SK-N-SH (cell line): ENCODE measurements around the gene UTRN. TPM values are rescaled to one million over a fixed set of nuclear protein-coding genes. Genes with fewer than 3 reads are reported as not detected.

ENCODE experiments used
- CTCF ChIA-PET: fragments of 300-600, 350-600 bp; formaldehyde crosslinking; extraction: SDS; loops from one replicate; lab custom pipeline; 2021; lab: Yijun Ruan, JAX
- POLR2A ChIA-PET: fragments of 350-600 bp; sonication (Branson Sonifier 250); formaldehyde crosslinking; extraction: SDS; loops from one replicate; lab custom pipeline; 2020; ENCODE audit warnings: antibody characterized with exemption, inconsistent platforms; lab: Yijun Ruan, JAX
- DNase-seq: peaks from one replicate; pipeline ENCODE4 v3.0.0; 2012
- H2AFZ ChIP-seq: fragments of 200-600 bp; sonication (generic); 2 replicates; pipeline ENCODE4 v1.8.1; 2016; ENCODE audit warnings: antibody characterized with exemption, mild to moderate bottlenecking, low read depth
- H3F3A ChIP-seq: fragments of 200-600 bp; sonication (generic); replicated peaks from 2 replicates; pipeline ENCODE3; 2016; ENCODE audit warnings: antibody characterized with exemption, mild to moderate bottlenecking; ENCODE audit not compliant: insufficient read depth
- H3K27ac ChIP-seq, 2 experiments: fragments of 200-500 bp in 1 of 2; fragments of 200-600 bp in 1 of 2; sonication (Bioruptor generic) in 1 of 2; sonication (generic), shearing (Covaris generic) in 1 of 2; 2 replicates each; pipeline versions ENCODE4 v1.5.1 to v1.6.1; 2014 to 2016; ENCODE audit warnings: low read depth in 2 of 2, inconsistent platforms in 1 of 2, low read length in 1 of 2, mild to moderate bottlenecking in 1 of 2, mixed read lengths in 1 of 2
- H3K27me3 ChIP-seq: fragments of 200-600 bp; sonication (generic), shearing (Covaris generic); 2 replicates; pipeline ENCODE4 v1.6.1; 2016; ENCODE audit warnings: mixed run types; ENCODE audit not compliant: insufficient read depth
- H3K36me3 ChIP-seq, 2 experiments: fragments of 200-500 bp in 1 of 2; fragments of 200-600 bp in 1 of 2; sonication (Bioruptor generic) in 1 of 2; sonication (generic) in 1 of 2; replicated peaks in 1 of 2; 2 replicates each; pipeline versions ENCODE3 to v1.5.1; 2014 to 2016; ENCODE audit warnings: low read length in 1 of 2, mild to moderate bottlenecking in 1 of 2; ENCODE audit not compliant: insufficient read depth in 2 of 2, control insufficient read depth in 1 of 2
- H3K4me1 ChIP-seq, 2 experiments: fragments of 200-500 bp in 1 of 2; fragments of 200-600 bp in 1 of 2; sonication (Bioruptor generic) in 1 of 2; sonication (generic), shearing (Covaris generic) in 1 of 2; 2 replicates each; pipeline versions ENCODE4 v1.5.1 to v1.6.1; 2014 to 2016; ENCODE audit warnings: low read depth in 1 of 2, low read length in 1 of 2, mixed run types in 1 of 2; ENCODE audit not compliant: insufficient read depth in 2 of 2, control insufficient read depth in 1 of 2
- H3K4me2 ChIP-seq: fragments of 200-600 bp; sonication (generic), shearing (Covaris generic); 2 replicates; pipeline ENCODE4 v1.6.1; 2017; ENCODE audit warnings: mixed run types
- H3K4me3 ChIP-seq, 2 experiments: fragments of 200-500 bp in 1 of 2; fragments of 200-600 bp in 1 of 2; sonication (Bioruptor generic) in 1 of 2; sonication (generic), shearing (Covaris generic) in 1 of 2; 2 replicates each; pipeline versions ENCODE4 v1.5.1 to v1.8.1; 2014 to 2016; ENCODE audit warnings: low read depth in 2 of 2, inconsistent platforms in 1 of 2, low read length in 1 of 2, mild to moderate bottlenecking in 1 of 2, mixed read lengths in 1 of 2, moderate library complexity in 1 of 2
- H3K79me2 ChIP-seq: fragments of 200-600 bp; sonication (generic); 2 replicates; pipeline ENCODE4 v1.8.1; 2017; ENCODE audit warnings: mild to moderate bottlenecking; ENCODE audit not compliant: insufficient read depth
- H3K9ac ChIP-seq: fragments of 200-600 bp; sonication (generic); 2 replicates; pipeline ENCODE4 v1.6.1; 2017; ENCODE audit warnings: mixed run types
- H3K9me2 ChIP-seq: fragments of 200-600 bp; sonication (generic); 2 replicates; pipeline ENCODE4 v1.6.1; 2017; ENCODE audit warnings: mixed run types
- H3K9me3 ChIP-seq: fragments of 200-600 bp; sonication (generic); 2 replicates; pipeline ENCODE4 v1.6.1; 2017; ENCODE audit warnings: mixed run types, mild to moderate bottlenecking, moderate library complexity
- H4K20me1 ChIP-seq: fragments of 200-600 bp; sonication (generic); 2 replicates; pipeline ENCODE4 v1.6.1; 2017; ENCODE audit warnings: mild to moderate bottlenecking, mixed run types; ENCODE audit not compliant: insufficient read depth
- CTCF ChIP-seq: fragments of 200-600 bp; sonication (generic); IDR thresholded peaks from 2 replicates; pipeline ENCODE4 v1.6.1; 2017; ENCODE audit warnings: antibody characterized with exemption, mild to moderate bottlenecking, moderate library complexity
- EZH2phosphoT487 ChIP-seq: fragments of 200-600 bp; sonication (generic); IDR thresholded peaks from 2 replicates; pipeline ENCODE4 v1.6.1; 2017; ENCODE audit warnings: low read depth, mixed run types, mild to moderate bottlenecking, antibody characterized with exemption, moderate library complexity, borderline replicate concordance
- FOSL2 ChIP-seq: IDR thresholded peaks from 2 replicates; pipeline ENCODE4 v1.4.0; 2012; ENCODE audit warnings: low read depth, mild to moderate bottlenecking, moderate library complexity, borderline replicate concordance
- FOXJ3 ChIP-seq: sonication (generic); formaldehyde crosslinking; IDR thresholded peaks from 2 replicates; pipeline ENCODE4 v1.5.1; 2020; ENCODE audit warnings: mild to moderate bottlenecking, missing genetic modification reagents
- GABPA ChIP-seq: IDR thresholded peaks from 2 replicates; pipeline ENCODE4 v1.4.0; 2012; ENCODE audit warnings: low read depth, mild to moderate bottlenecking
- MXI1 ChIP-seq: IDR thresholded peaks from 2 replicates; pipeline ENCODE4 v1.6.1; 2012; ENCODE audit warnings: mild to moderate bottlenecking, low read depth, low read length, improper control_type of control experiment
- PBX3 ChIP-seq: IDR thresholded peaks from 2 replicates; pipeline ENCODE4; 2012
- RCOR1 ChIP-seq: fragments of 150-350 bp; IDR thresholded peaks from 2 replicates; pipeline ENCODE4 v1.6.1; 2017; ENCODE audit warnings: antibody characterized with exemption, low read length
- RFX5 ChIP-seq: IDR thresholded peaks from 2 replicates; pipeline ENCODE4 v1.6.1; 2012; ENCODE audit warnings: mild to moderate bottlenecking, improper control_type of control experiment, low read length
- SIN3A ChIP-seq: IDR thresholded peaks from 2 replicates; pipeline ENCODE4 v1.6.1; 2012; ENCODE audit warnings: low read depth, mild to moderate bottlenecking, low read length, moderate library complexity, borderline replicate concordance
- SMC3 ChIP-seq: IDR thresholded peaks from 2 replicates; pipeline ENCODE4 v1.6.1; 2012; ENCODE audit warnings: low read depth, low read length, improper control_type of control experiment
- TCF12 ChIP-seq: IDR thresholded peaks from 2 replicates; pipeline ENCODE4 v1.4.0; 2012
- TEAD4 ChIP-seq: IDR thresholded peaks from 2 replicates; pipeline ENCODE4 v1.4.0; 2012; ENCODE audit warnings: mild to moderate bottlenecking, borderline replicate concordance; ENCODE audit not compliant: insufficient read depth
- USF2 ChIP-seq: fragments of 150-350 bp; IDR thresholded peaks from 2 replicates; pipeline ENCODE4 v1.6.1; 2017; ENCODE audit warnings: antibody characterized with exemption, low read length, low read depth, borderline replicate concordance
- WGBS: methylation state at CpG from one replicate; pipeline ENCODE4 v1.1.6; 2017; ENCODE audit warnings: low lambda C conversion rate; 5-methylcytosine and 5-hydroxymethylcytosine counted together
- polyA plus RNA-seq, 3 experiments: library from polyadenylated mRNA; depleted of rRNA; stranded (reverse); fragments of >200 nt; gene quantifications; 2 replicates each; pipeline ENCODE4 v1.2.3, GENCODE V29; 2012
- TF ChIP-seq, protein P1 (sequence below): IDR thresholded peaks from 2 replicates; pipeline ENCODE4 v1.6.1; 2012; ENCODE audit warnings: mild to moderate bottlenecking, low read depth, low read length, moderate library complexity

Gene UTRN
- polyA plus RNA-seq, 1 of the 3 experiments (the other 2 are of a cell fraction): 6.8 TPM

DNA sequence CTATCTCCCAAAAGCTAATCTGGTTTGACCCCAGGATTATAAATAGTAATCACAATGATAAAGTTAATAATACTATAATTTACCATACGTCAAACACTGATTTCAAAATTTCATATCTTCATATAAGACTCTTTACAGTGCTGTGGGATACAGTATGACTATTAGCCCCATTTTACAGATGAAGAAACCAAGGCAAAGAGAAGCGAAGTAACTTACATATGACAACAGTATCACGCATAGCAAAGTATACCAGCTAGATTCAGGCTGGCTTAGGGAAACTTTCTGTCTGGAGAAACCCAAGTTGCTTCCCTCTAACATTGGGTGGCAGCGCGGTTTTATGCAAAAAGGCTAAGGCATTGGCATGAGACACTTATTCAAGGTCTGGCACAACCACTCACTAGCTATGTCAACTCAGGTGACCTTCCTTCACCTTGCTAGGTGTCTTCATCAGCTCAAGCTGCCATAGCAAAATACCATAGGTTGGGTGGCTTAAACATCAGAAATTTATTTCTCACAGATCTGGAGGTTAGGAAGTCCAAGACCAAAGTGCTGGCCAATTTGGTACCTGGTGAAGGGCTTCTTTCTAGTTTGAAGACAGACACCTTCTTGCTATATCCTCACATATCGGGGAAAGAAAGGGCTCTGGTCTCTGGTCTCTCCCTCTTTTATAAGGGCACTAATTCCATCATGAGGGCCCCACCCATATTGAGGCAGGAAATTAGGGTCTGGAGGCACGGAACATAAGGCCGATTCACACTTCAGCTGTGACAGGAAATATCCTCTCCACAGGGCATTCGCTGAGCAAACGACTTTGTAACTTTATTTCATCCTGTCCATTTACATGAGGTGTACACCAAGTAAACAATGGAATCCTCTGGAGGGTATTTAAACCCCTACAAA lies 22.4 kb upstream of the UTRN start:
- H4K20me1 ChIP-seq: no peaks in the 10 kb centered on the region
- H3K4me1 ChIP-seq: peaks cover 0 to 21% of the 10 kb centered on the region in 2 experiments; a peak in 3 of 4 replicates
- TF ChIP-seq RCOR1: no peak
- no peak for TF ChIP-seq SIN3A
- no peaks in the 10 kb centered on the region for H3K9me2 ChIP-seq
- WGBS: 51% methylated on average over 8 of the region's 10 CpGs
- ChIA-PET POLR2A (no interaction called here), CTCF (no interaction called here)
- no peak for DNase-seq
- H3K9me3 ChIP-seq: no peaks in the 10 kb centered on the region
- H3K4me2 ChIP-seq: no peak overlapping the region
- H3K27me3 ChIP-seq: no peaks in the 10 kb centered on the region
- H3K9ac ChIP-seq: no peak overlapping the region
- no peaks in the 10 kb centered on the region for H3K36me3 ChIP-seq
- H3K79me2 ChIP-seq: no peaks in the 10 kb centered on the region
- no peak overlapping the region for H3K27ac ChIP-seq
- H3K4me3 ChIP-seq: no peak overlapping the region
- H2AFZ ChIP-seq: no peak overlapping the region
- peaks cover 21% of the 10 kb centered on the region for H3F3A ChIP-seq

GRCh38 chr6:144263786-144264185 lies 21.3 kb upstream of the UTRN start:
- H3K4me1 ChIP-seq: peaks cover 0 to 21% of the 10 kb centered on the region in 2 experiments; a peak in 3 of 4 replicates
- WGBS: 40% methylated on average over 3 of the region's 3 CpGs
- no peaks in the 10 kb centered on the region for H3K9me2 ChIP-seq
- POLR2A ChIA-PET: no interaction called here
- no peaks in the 10 kb centered on the region for H3K79me2 ChIP-seq
- H3K36me3 ChIP-seq: no peaks in the 10 kb centered on the region
- peak overlapping the region; percentile 78 for H2AFZ ChIP-seq
- DNase-seq: no peak
- H3K4me2 ChIP-seq: 0 out of 2 replicates have a peak overlapping the region, but pooled peaks have one; percentile 53
- H3F3A ChIP-seq: peaks cover 21% of the 10 kb centered on the region
- no peaks in the 10 kb centered on the region for H3K27me3 ChIP-seq
- H3K27ac ChIP-seq: peak overlapping the region; percentile 76 to 89; a peak in 3 of 4 replicates
- TF ChIP-seq USF2: no peak
- TF ChIP-seq, protein P1, sequence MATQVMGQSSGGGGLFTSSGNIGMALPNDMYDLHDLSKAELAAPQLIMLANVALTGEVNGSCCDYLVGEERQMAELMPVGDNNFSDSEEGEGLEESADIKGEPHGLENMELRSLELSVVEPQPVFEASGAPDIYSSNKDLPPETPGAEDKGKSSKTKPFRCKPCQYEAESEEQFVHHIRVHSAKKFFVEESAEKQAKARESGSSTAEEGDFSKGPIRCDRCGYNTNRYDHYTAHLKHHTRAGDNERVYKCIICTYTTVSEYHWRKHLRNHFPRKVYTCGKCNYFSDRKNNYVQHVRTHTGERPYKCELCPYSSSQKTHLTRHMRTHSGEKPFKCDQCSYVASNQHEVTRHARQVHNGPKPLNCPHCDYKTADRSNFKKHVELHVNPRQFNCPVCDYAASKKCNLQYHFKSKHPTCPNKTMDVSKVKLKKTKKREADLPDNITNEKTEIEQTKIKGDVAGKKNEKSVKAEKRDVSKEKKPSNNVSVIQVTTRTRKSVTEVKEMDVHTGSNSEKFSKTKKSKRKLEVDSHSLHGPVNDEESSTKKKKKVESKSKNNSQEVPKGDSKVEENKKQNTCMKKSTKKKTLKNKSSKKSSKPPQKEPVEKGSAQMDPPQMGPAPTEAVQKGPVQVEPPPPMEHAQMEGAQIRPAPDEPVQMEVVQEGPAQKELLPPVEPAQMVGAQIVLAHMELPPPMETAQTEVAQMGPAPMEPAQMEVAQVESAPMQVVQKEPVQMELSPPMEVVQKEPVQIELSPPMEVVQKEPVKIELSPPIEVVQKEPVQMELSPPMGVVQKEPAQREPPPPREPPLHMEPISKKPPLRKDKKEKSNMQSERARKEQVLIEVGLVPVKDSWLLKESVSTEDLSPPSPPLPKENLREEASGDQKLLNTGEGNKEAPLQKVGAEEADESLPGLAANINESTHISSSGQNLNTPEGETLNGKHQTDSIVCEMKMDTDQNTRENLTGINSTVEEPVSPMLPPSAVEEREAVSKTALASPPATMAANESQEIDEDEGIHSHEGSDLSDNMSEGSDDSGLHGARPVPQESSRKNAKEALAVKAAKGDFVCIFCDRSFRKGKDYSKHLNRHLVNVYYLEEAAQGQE: no peak
- TF ChIP-seq TEAD4: no peak
- no peak for TF ChIP-seq FOXJ3
- TF ChIP-seq SMC3: no peak
- no peak for TF ChIP-seq PBX3
- TF ChIP-seq FOSL2: no peak
- no peak for TF ChIP-seq RCOR1
- no peak for TF ChIP-seq GABPA
- TF ChIP-seq CTCF: no peak
- no peak for TF ChIP-seq MXI1
- no peak for TF ChIP-seq SIN3A
- TF ChIP-seq TCF12: no peak
- no peak for TF ChIP-seq RFX5
- no peak for TF ChIP-seq EZH2phosphoT487
- CTCF ChIA-PET: no interaction called here
- H3K4me3 ChIP-seq: no peak overlapping the region
- no peak overlapping the region; the same call in 1 of the 2 replicates for H3K9ac ChIP-seq
- no peaks in the 10 kb centered on the region for H4K20me1 ChIP-seq
- H3K9me3 ChIP-seq: no peaks in the 10 kb centered on the region
